PC-9 (cell line): ENCODE results near the gene STXBP3. TPM values are rescaled to one million over a fixed set of nuclear protein-coding genes. Genes with fewer than 3 reads are reported as not detected.

ENCODE experiments used
- BruUV-seq: library from RNA; stranded (reverse); fragments of 400-500 nt; replicated peaks from 2 replicates; lab custom pipeline; 2021; lab: Mats Ljungman, UMichigan
- CTCF ChIA-PET: fragments of 300-600 bp; sonication (Branson Sonifier 250); formaldehyde crosslinking; loops from one replicate; lab custom pipeline; 2022; ENCODE audit warnings: antibody characterized with exemption; lab: Charles Lee
- POLR2A ChIA-PET: fragments of 300-600 bp; sonication (Branson Sonifier 250); formaldehyde crosslinking; loops from one replicate; lab custom pipeline; 2022; ENCODE audit warnings: antibody characterized with exemption; ENCODE audit not compliant: unreplicated experiment; lab: Charles Lee
- DNase-seq, 2 experiments: peaks; one replicate each; pipeline versions ENCODE4 v3.0.0 to v3.0.0-alpha.2; 2015 to 2022; ENCODE audit warnings: mixed read lengths in 1 of 2
- H2AFZ ChIP-seq: fragments of 200-600 bp; sonication (generic); 2 replicates; pipeline ENCODE4 v1.8.1; 2017; ENCODE audit warnings: antibody characterized with exemption
- H3F3A ChIP-seq: fragments of 200-600 bp; sonication (generic); 2 replicates; pipeline ENCODE4 v1.8.1; 2017; ENCODE audit warnings: antibody characterized with exemption, mild to moderate bottlenecking, low read depth; ENCODE audit not compliant: insufficient read depth
- H3K27ac ChIP-seq: fragments of 200-600 bp; sonication (generic); 2 replicates; pipeline ENCODE4 v1.6.1; 2016; ENCODE audit warnings: mixed run types
- H3K27me3 ChIP-seq: fragments of 200-600 bp; sonication (generic); 2 replicates; pipeline ENCODE4 v1.6.1; 2016; ENCODE audit warnings: low read depth, mixed run types; ENCODE audit not compliant: insufficient read depth
- H3K36me3 ChIP-seq: fragments of 200-600 bp; sonication (generic); 2 replicates; pipeline ENCODE4 v1.6.1; 2016; ENCODE audit warnings: low read depth, mixed run types
- H3K4me1 ChIP-seq: fragments of 200-600 bp; sonication (generic); replicated peaks from 2 replicates; pipeline ENCODE4 v1.6.1; 2016; ENCODE audit warnings: mixed run types; ENCODE audit not compliant: insufficient read depth
- H3K4me2 ChIP-seq: fragments of 200-600 bp; sonication (generic); 2 replicates; pipeline ENCODE4 v1.6.1; 2017; ENCODE audit warnings: mixed run types
- H3K4me3 ChIP-seq: fragments of 200-600 bp; sonication (generic); 2 replicates; pipeline ENCODE4 v1.6.1; 2016; ENCODE audit warnings: mixed run types
- H3K79me2 ChIP-seq: fragments of 200-600 bp; sonication (generic); 2 replicates; pipeline ENCODE4 v1.6.1; 2017; ENCODE audit warnings: low read depth, mixed run types
- H3K9me2 ChIP-seq: fragments of 200-600 bp; sonication (generic); 2 replicates; pipeline ENCODE4 v1.8.1; 2017; ENCODE audit warnings: mild to moderate bottlenecking; ENCODE audit not compliant: insufficient read depth
- H3K9me3 ChIP-seq: fragments of 200-600 bp; sonication (generic); 2 replicates; pipeline ENCODE4 v1.8.1; 2016; ENCODE audit warnings: low read depth; ENCODE audit not compliant: insufficient read depth
- H4K20me1 ChIP-seq: fragments of 200-600 bp; sonication (generic); 2 replicates; pipeline ENCODE4 v1.8.1; 2017; ENCODE audit not compliant: insufficient read depth
- CTCF ChIP-seq: fragments of 200-600 bp; sonication (generic); conservative IDR thresholded peaks from 2 replicates; pipeline ENCODE4 v1.6.1; 2017; ENCODE audit warnings: mixed run types, antibody characterized with exemption, mild to moderate bottlenecking, moderate library complexity
- EZH2 ChIP-seq: fragments of 200-600 bp; sonication (generic); IDR thresholded peaks from 2 replicates; pipeline ENCODE4 v1.8.0; 2017; ENCODE audit warnings: antibody characterized with exemption, low read depth
- intact Hi-C: fragments of 100-400 bp; cut with micrococcal nuclease; formaldehyde crosslinking; loops from one replicate; pipeline ENCODE4 v1.10.0; 2022; ENCODE audit not compliant: unreplicated experiment
- total RNA-seq: library from RNA; stranded (reverse); gene quantifications from 2 replicates; pipeline ENCODE4 v1.2.3, GENCODE V29; 2021

Gene STXBP3
- total RNA-seq, 1 experiment from 2014 or later, result 37.0 TPM

- Histone ChIP-seq H3K4me1 (peaks cover 41% of the 10 kb centered on the region), H3K79me2 (no peaks in the 10 kb centered on the region), H3K36me3 (no peaks in the 10 kb centered on the region), H3K27me3 (no peaks in the 10 kb centered on the region), H3K27ac (peak overlapping the region; percentile 79), H3K9me2 (no peaks in the 10 kb centered on the region), H3K4me3 (peak overlapping the region; percentile 37), H3F3A (peaks cover 30% of the 10 kb centered on the region), H3K9me3 (no peaks in the 10 kb centered on the region), H3K4me2 (peak overlapping the region; percentile 74), H4K20me1 (no peaks in the 10 kb centered on the region), H2AFZ (peak overlapping the region; percentile 68)
- no TSS peak for BruUV-seq
- peak; percentile 79 to 97 for DNase-seq
- POLR2A ChIA-PET, result interaction anchor here (0.6 to 0.7 kb wide), 2 partner anchors 72 to 199 kb away, joined by 3 to 4 read pairs; no protein-coding TSS in a partner anchor
- TF ChIP-seq CTCF, result no peak
- no peak for TF ChIP-seq EZH2
- CTCF ChIA-PET, result interaction anchor here (0.6 to 0.9 kb wide), 3 partner anchors 13 to 215 kb away, joined by 3 to 8 read pairs (median 3); no protein-coding TSS in a partner anchor
- intact Hi-C loops, result loop anchor here (1.0 kb wide), 1 partner anchor 47 kb away; no protein-coding TSS in a partner anchor
These were observed 83.9 kb downstream of the STXBP3 start for GRCh38 chr1:108830119-108831008.

GRCh38 chr1:108831225-108831624 lies 84.8 kb downstream of the STXBP3 start:
- DNase-seq, result peak in 1 of 2 experiments; percentile 68
- Histone ChIP-seq H3K9me2 (no peaks in the 10 kb centered on the region), H3K27ac (peak overlapping the region; percentile 79), H3K4me2 (peak overlapping the region; percentile 74), H4K20me1 (no peaks in the 10 kb centered on the region), H3K27me3 (no peaks in the 10 kb centered on the region), H2AFZ (peak overlapping the region; percentile 68; the same call in 1 of the 2 replicates), H3K4me3 (peak overlapping the region; percentile 37; the same call in 1 of the 2 replicates), H3F3A (peaks cover 30% of the 10 kb centered on the region), H3K36me3 (no peaks in the 10 kb centered on the region), H3K79me2 (no peaks in the 10 kb centered on the region), H3K4me1 (peaks cover 41% of the 10 kb centered on the region), H3K9me3 (no peaks in the 10 kb centered on the region)
- ChIA-PET POLR2A (interaction anchor here (0.6 kb wide), 1 partner anchor 200 kb away, joined by 3 read pairs; no protein-coding TSS in a partner anchor), CTCF (interaction anchor here (0.9 kb wide), 1 partner anchor 14 kb away, joined by 3 read pairs; no protein-coding TSS in a partner anchor)
- TF ChIP-seq CTCF (no peak), EZH2 (no peak)
- intact Hi-C loops, result no loop called here
- BruUV-seq, result no TSS peak

- Histone ChIP-seq H3K27ac (no peak overlapping the region), H3K36me3 (no peaks in the 10 kb centered on the region)
- no TSS peak for BruUV-seq
These were observed 86.5 kb downstream of the STXBP3 start for GRCh38 chr1:108832929-108833328.

More at GRCh38 chr1:108832929-108833328, 86.5 kb downstream of the STXBP3 start:
- CTCF ChIA-PET, result interaction anchor here (0.6 kb wide), 1 partner anchor 723 kb away, joined by 14 read pairs; no protein-coding TSS in a partner anchor
- Histone ChIP-seq H2AFZ (no peak overlapping the region), H3K27me3 (no peaks in the 10 kb centered on the region), H3K79me2 (no peaks in the 10 kb centered on the region), H3K9me2 (no peaks in the 10 kb centered on the region), H3K4me2 (no peak overlapping the region), H3K9me3 (no peaks in the 10 kb centered on the region), H3K4me3 (no peak overlapping the region), H3F3A (peaks cover 30% of the 10 kb centered on the region), H4K20me1 (no peaks in the 10 kb centered on the region), H3K4me1 (peaks cover 38% of the 10 kb centered on the region)
- TF ChIP-seq CTCF (no peak), EZH2 (no peak)
- intact Hi-C loops, result no loop called here
- POLR2A ChIA-PET, result no interaction called here
- peak in 1 of 2 experiments; percentile 2 for DNase-seq
